GM23338 (cell line): ENCODE measurements around the gene CLCN2.

Source experiments
- CREB1 ChIP-seq: fragments of 250-450 bp; sonication (Bioruptor Pico); IDR thresholded peaks from 2 replicates; pipeline ENCODE4 v1.5.0; 2020; ENCODE audit warnings: low read depth, mild to moderate bottlenecking, moderate library complexity
- CTCF ChIP-seq, 2 experiments: fragments of 200-600 bp in 1 of 2; sonication (generic) in 1 of 2; conservative IDR thresholded peaks; 2 replicates each; pipeline versions ENCODE4 v1.5.1 to v1.6.1; 2016 to 2017; ENCODE audit warnings: antibody characterized with exemption in 2 of 2, low read depth in 2 of 2, mild to moderate bottlenecking in 2 of 2, moderate library complexity in 1 of 2
- ETS1 ChIP-seq: IDR thresholded peaks from 2 replicates; pipeline ENCODE4 v1.6.1; 2016; ENCODE audit warnings: antibody characterized with exemption
- EZH2 ChIP-seq: fragments of 200-600 bp; sonication (generic); IDR thresholded peaks from one replicate; pipeline ENCODE4 v1.8.0; 2017; ENCODE audit warnings: antibody characterized with exemption, mild to moderate bottlenecking, low read depth; ENCODE audit not compliant: unreplicated experiment
- EZH2phosphoT487 ChIP-seq: fragments of 200-600 bp; sonication (generic); IDR thresholded peaks from one replicate; pipeline ENCODE4 v1.8.1; 2018; ENCODE audit warnings: antibody characterized with exemption; ENCODE audit not compliant: unreplicated experiment
- JUNB ChIP-seq: IDR thresholded peaks from one replicate; pipeline ENCODE4 v1.6.1; 2016; ENCODE audit warnings: antibody characterized with exemption; ENCODE audit not compliant: unreplicated experiment
- POLR2AphosphoS5 ChIP-seq: IDR thresholded peaks from 2 replicates; pipeline ENCODE4 v1.6.1; 2016; ENCODE audit warnings: antibody characterized with exemption, low read depth
- REST ChIP-seq: IDR thresholded peaks from one replicate; pipeline ENCODE4 v1.6.1; 2018; ENCODE audit warnings: antibody characterized with exemption; ENCODE audit not compliant: unreplicated experiment
- STAT1 ChIP-seq: IDR thresholded peaks from one replicate; pipeline ENCODE4 v1.6.1; 2016; ENCODE audit warnings: antibody characterized with exemption; ENCODE audit not compliant: unreplicated experiment
- ZNF331 ChIP-seq: fragments of 250-450 bp; sonication (Bioruptor Pico); IDR thresholded peaks from 2 replicates; pipeline ENCODE4 v1.5.0; 2020; ENCODE audit warnings: low read depth, mild to moderate bottlenecking, moderate library complexity
- ZNF462 ChIP-seq: fragments of 250-450 bp; sonication (Bioruptor Pico); IDR thresholded peaks from 2 replicates; pipeline ENCODE4 v1.5.0; 2020; ENCODE audit warnings: mild to moderate bottlenecking, moderate library complexity

GRCh38 chr3:184375747-184376461 is 14.5 kb upstream of the CLCN2 start:
- TF ChIP-seq POLR2AphosphoS5: no peak
- TF ChIP-seq CTCF (conservative IDR thresholded peaks at IDR 0.05; ENCODE audit: low read depth in 2 of 2): no peak
- no peak for TF ChIP-seq EZH2
- no peak for TF ChIP-seq ETS1
- TF ChIP-seq EZH2phosphoT487: no peak
- TF ChIP-seq CREB1 (CRISPR knock-in tag): no peak
- TF ChIP-seq JUNB: no peak
- no peak for TF ChIP-seq STAT1
- peak; percentile 7 for TF ChIP-seq REST
- TF ChIP-seq ZNF462 (CRISPR knock-in tag): no peak
- TF ChIP-seq ZNF331 (CRISPR knock-in tag): no peak
